Neutrophil (primary cell): Measurements from ENCODE around the gene RAET1G.
"Not testable (repeated sequence)": the region's sequence is repeated elsewhere in the genome, so short reads cannot be mapped to it uniquely, and the experiment has no call there.

Experiments used
- H3K27ac ChIP-seq: fragments of 200-600 bp; sonication (generic); 2 replicates; pipeline ENCODE4 v1.5.1; 2016; ENCODE audit warnings: mild to moderate bottlenecking, moderate library complexity
- H3K27me3 ChIP-seq: fragments of 200-600 bp; sonication (generic); 2 replicates; pipeline ENCODE4 v1.6.0; 2016; ENCODE audit warnings: mild to moderate bottlenecking
- H3K36me3 ChIP-seq: fragments of 200-600 bp; sonication (generic); 2 replicates; pipeline ENCODE4 v1.5.1; 2017
- H3K4me1 ChIP-seq, 2 experiments: fragments of 200-600 bp in 1 of 2; sonication (generic) in 1 of 2; 1 replicate in 1 of 2; 2 replicates in 1 of 2; pipeline versions ENCODE4 v1.5.1 to v1.6.1; 2013 to 2016; ENCODE audit warnings: low read depth in 1 of 2, low read length in 1 of 2, mild to moderate bottlenecking in 1 of 2, moderate library complexity in 1 of 2; ENCODE audit not compliant: control insufficient read depth in 1 of 2, insufficient read depth in 1 of 2
- H3K4me3 ChIP-seq, 2 experiments: fragments of 200-600 bp in 1 of 2; sonication (generic) in 1 of 2; 1 replicate in 1 of 2; 2 replicates in 1 of 2; pipeline ENCODE4 v1.5.1; 2013 to 2016; ENCODE audit warnings: low read depth in 1 of 2, low read length in 1 of 2, mild to moderate bottlenecking in 1 of 2, moderate library complexity in 1 of 2
- H3K9me3 ChIP-seq: fragments of 200-600 bp; sonication (generic); 2 replicates; pipeline ENCODE4 v1.5.1; 2016
- CTCF ChIP-seq: fragments of 200-600 bp; sonication (generic); IDR thresholded peaks from 2 replicates; pipeline ENCODE4 v1.5.1; 2016; ENCODE audit warnings: antibody characterized with exemption

The RAET1G gene

GRCh38 chr6:149915970-149916865 is 6.7 kb downstream of the RAET1G start:
- Histone ChIP-seq H3K36me3 (no peaks in the 10 kb centered on the region), H3K27me3 (peaks cover 59% of the 10 kb centered on the region)

GRCh38 chr6:149913540-149914240 is 9.2 kb downstream of the RAET1G start:
- TF ChIP-seq CTCF = no peak
- no peak overlapping the region for H3K4me3 ChIP-seq
- no peaks in the 10 kb centered on the region for H3K4me1 ChIP-seq
- peaks cover 40% of the 10 kb centered on the region for H3K27me3 ChIP-seq
- no peaks in the 10 kb centered on the region for H3K36me3 ChIP-seq
- no peak overlapping the region for H3K27ac ChIP-seq
- no peaks in the 10 kb centered on the region for H3K9me3 ChIP-seq

More at GRCh38 chr6:149915970-149916865, 6.7 kb downstream of the RAET1G start:
- TF ChIP-seq CTCF = no peak
- Histone ChIP-seq H3K9me3 (no peaks in the 10 kb centered on the region), H3K4me1 (no peaks in the 10 kb centered on the region), H3K4me3 (no peak overlapping the region), H3K27ac (no peak overlapping the region)

GRCh38 chr6:149913085-149913484 is 9.8 kb downstream of the RAET1G start:
- Histone ChIP-seq H3K9me3 (no peaks in the 10 kb centered on the region), H3K27me3 (peaks cover 34% of the 10 kb centered on the region), H3K36me3 (no peaks in the 10 kb centered on the region), H3K4me1 (no peaks in the 10 kb centered on the region), H3K27ac (no peak overlapping the region), H3K4me3 (no peak overlapping the region)
- no peak for TF ChIP-seq CTCF

DNA sequence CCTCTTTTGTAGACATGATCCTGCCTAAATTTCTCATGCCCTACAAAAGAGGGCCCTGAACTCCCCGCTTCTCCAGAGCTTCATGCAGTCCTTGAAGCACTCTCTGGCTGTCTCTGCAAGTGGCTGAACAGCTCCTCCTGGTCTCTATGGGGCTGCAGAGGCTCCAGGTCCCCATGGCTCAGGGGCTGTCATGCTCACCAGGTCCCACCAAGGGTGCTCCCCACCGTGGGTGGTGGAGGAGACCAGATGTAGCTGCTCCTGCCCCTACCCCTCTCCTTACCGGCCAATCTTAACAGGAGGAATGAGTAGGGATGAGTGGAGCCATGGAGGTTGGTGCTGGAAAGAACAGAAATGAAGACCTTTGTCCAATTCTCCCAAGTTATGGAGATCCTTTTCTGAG is 10.2 kb downstream of the RAET1G start:
- H3K9me3 ChIP-seq = not testable (repeated sequence)

GRCh38 chr6:149910721-149911151 is 12.2 kb downstream of the RAET1G start:
- Histone ChIP-seq H3K4me1 (no peaks in the 10 kb centered on the region), H3K36me3 (no peaks in the 10 kb centered on the region), H3K27ac (no peak overlapping the region), H3K27me3 (peaks cover 31% of the 10 kb centered on the region), H3K4me3 (no peak overlapping the region), H3K9me3 (no peaks in the 10 kb centered on the region)
- TF ChIP-seq CTCF = no peak

More for the DNA sequence above, 10.2 kb downstream of the RAET1G start:
- peaks cover 31% of the 10 kb centered on the region for H3K27me3 ChIP-seq
- not testable (repeated sequence) for H3K4me3 ChIP-seq, H3K4me1 ChIP-seq, H3K36me3 ChIP-seq, H3K27ac ChIP-seq
